HepG2 (cell line): ENCODE results near the gene CLDN3. TPM values are rescaled to one million over a fixed set of nuclear protein-coding genes. Genes with fewer than 3 reads are reported as not detected.

Experiments used
- ETV5 ChIP-seq: IDR thresholded peaks from 2 replicates; pipeline ENCODE4 v1.6.1; 2018; ENCODE audit warnings: missing biosample characterization, missing genetic modification reagents, inconsistent platforms, borderline replicate concordance
- ZNF329 ChIP-seq: sonication (generic); formaldehyde crosslinking; IDR thresholded peaks from 2 replicates; pipeline ENCODE4 v1.9.0; 2021; ENCODE audit warnings: low read depth, mild to moderate bottlenecking, missing genetic modification reagents
- ZNF615 ChIP-seq: sonication (generic); formaldehyde crosslinking; IDR thresholded peaks from 2 replicates; pipeline ENCODE4 v1.5.0; 2020; ENCODE audit warnings: mild to moderate bottlenecking, missing genetic modification reagents, borderline replicate concordance
- ZNF616 ChIP-seq: sonication (generic); formaldehyde crosslinking; IDR thresholded peaks from 2 replicates; pipeline ENCODE4 v1.5.0; 2020; ENCODE audit warnings: low read depth, mild to moderate bottlenecking, missing genetic modification reagents
- polyA plus RNA-seq, 8 experiments: library from polyadenylated mRNA; depleted of rRNA in 3 of 8; stranded (reverse) in 7 of 8; unstranded in 1 of 8; fragments of >200 nt; fragmentation: Illumina TruSeq in 4 of 8; extraction: Trizol in 4 of 8; gene quantifications; 2 replicates each; pipeline versions ENCODE4 v1.2.1 to v1.2.3, GENCODE V29; 2011 to 2016; ENCODE audit warnings: low read depth in 4 of 8, missing spikeins in 1 of 8, mixed read lengths in 1 of 8; ENCODE audit not compliant: insufficient read depth in 1 of 8
- total RNA-seq, 5 experiments: library from RNA; depleted of rRNA; stranded (reverse); fragments of >200 nt; fragmentation: Illumina TruSeq; extraction: Trizol; gene quantifications; 2 replicates each; pipeline ENCODE4 v1.2.3, GENCODE V29; 2016; ENCODE audit warnings: low read depth in 1 of 5
- TF ChIP-seq, protein P1 (sequence below): IDR thresholded peaks from 2 replicates; pipeline ENCODE4 v1.6.1; 2016; ENCODE audit warnings: control low read depth
- TF ChIP-seq, protein P2 (sequence below): sonication (generic); formaldehyde crosslinking; IDR thresholded peaks from 2 replicates; pipeline ENCODE4 v1.8.1; 2023; ENCODE audit warnings: mild to moderate bottlenecking, inconsistent platforms, moderate library complexity, missing genetic modification reagents, borderline replicate concordance
- TF ChIP-seq, protein P3 (sequence below): fragments of 450-650 bp; IDR thresholded peaks from 2 replicates; pipeline ENCODE4 v1.6.1; 2017
- TF ChIP-seq, protein P4 (sequence below): IDR thresholded peaks from 2 replicates; pipeline ENCODE4 v1.6.1; 2018; ENCODE audit warnings: missing genetic modification reagents, mild to moderate bottlenecking, missing compliant biosample characterization

Gene CLDN3
- total and polyA plus RNA-seq, 2 of the 13 experiments (the other 11 are each of a cell fraction or from before 2014, with no cell fraction given) = 0.31 to 0.51 TPM

DNA sequence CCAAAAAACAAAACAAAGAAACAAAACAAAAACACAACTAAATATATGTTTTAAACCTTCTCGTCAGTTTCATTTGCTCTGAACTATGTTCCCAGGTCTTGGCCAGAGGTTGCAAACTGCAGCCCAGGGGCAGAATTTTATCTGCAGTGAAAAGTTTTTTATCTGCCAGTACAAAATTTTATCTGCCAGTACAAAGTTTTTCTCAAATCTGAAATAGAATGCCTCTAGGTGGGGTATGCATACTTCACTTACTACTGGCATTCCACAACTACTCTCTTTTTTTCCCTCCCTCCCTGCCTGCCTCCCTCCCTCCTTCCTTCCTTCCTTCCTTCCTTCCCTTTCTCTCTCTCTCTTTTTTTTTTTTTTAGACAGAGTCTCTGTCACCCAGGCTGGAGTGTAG lies 9.4 kb upstream of the CLDN3 start (continued):
- TF ChIP-seq, protein P1, sequence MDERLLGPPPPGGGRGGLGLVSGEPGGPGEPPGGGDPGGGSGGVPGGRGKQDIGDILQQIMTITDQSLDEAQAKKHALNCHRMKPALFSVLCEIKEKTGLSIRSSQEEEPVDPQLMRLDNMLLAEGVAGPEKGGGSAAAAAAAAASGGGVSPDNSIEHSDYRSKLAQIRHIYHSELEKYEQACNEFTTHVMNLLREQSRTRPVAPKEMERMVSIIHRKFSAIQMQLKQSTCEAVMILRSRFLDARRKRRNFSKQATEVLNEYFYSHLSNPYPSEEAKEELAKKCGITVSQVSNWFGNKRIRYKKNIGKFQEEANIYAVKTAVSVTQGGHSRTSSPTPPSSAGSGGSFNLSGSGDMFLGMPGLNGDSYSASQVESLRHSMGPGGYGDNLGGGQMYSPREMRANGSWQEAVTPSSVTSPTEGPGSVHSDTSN (CRISPR knock-in tag) = no peak
- TF ChIP-seq ETV5 (CRISPR knock-in tag) (no peak), ZNF615 (no peak), ZNF616 (CRISPR knock-in tag) (no peak), ZNF329 (CRISPR knock-in tag) (no peak)
- TF ChIP-seq, protein P2, sequence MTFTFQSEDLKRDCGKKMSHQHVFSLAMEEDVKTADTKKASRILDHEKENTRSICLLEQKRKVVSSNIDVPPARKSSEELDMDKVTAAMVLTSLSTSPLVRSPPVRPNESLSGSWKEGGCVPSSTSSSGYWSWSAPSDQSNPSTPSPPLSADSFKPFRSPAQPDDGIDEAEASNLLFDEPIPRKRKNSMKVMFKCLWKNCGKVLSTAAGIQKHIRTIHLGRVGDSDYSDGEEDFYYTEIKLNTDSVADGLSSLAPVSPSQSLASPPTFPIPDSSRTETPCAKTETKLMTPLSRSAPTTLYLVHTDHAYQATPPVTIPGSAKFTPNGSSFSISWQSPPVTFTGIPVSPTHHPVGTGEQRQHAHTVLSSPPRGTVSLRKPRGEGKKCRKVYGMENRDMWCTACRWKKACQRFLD = no peak
- TF ChIP-seq, protein P3, sequence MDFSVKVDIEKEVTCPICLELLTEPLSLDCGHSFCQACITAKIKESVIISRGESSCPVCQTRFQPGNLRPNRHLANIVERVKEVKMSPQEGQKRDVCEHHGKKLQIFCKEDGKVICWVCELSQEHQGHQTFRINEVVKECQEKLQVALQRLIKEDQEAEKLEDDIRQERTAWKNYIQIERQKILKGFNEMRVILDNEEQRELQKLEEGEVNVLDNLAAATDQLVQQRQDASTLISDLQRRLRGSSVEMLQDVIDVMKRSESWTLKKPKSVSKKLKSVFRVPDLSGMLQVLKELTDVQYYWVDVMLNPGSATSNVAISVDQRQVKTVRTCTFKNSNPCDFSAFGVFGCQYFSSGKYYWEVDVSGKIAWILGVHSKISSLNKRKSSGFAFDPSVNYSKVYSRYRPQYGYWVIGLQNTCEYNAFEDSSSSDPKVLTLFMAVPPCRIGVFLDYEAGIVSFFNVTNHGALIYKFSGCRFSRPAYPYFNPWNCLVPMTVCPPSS = no peak
- TF ChIP-seq, protein P4, sequence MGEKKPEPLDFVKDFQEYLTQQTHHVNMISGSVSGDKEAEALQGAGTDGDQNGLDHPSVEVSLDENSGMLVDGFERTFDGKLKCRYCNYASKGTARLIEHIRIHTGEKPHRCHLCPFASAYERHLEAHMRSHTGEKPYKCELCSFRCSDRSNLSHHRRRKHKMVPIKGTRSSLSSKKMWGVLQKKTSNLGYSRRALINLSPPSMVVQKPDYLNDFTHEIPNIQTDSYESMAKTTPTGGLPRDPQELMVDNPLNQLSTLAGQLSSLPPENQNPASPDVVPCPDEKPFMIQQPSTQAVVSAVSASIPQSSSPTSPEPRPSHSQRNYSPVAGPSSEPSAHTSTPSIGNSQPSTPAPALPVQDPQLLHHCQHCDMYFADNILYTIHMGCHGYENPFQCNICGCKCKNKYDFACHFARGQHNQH (CRISPR knock-in tag) = no peak
- TF ChIP-seq, all 625 proteins: peak for 0
